Measurements from ENCODE around the gene TP53TG3B.
"Not testable (repeated sequence)": the region's sequence is repeated elsewhere in the genome, so short reads cannot be mapped to it uniquely, and the experiment has no call there.

- not testable (repeated sequence) for TF ChIP-seq CTCF, POLR2A (IDR thresholded peaks at IDR 0.05)
These were observed 22.1 kb upstream of the TP53TG3B start for GRCh38 chr16:33338543-33338951.
